Activated T-cell treated with anti-CD3 and anti-CD28 coated beads, Interleukin-2, amount 50 U/mL, for 24 hours (primary cell): ENCODE data around the gene GTF2F2.

ENCODE experiments used
- DNase-seq: peaks from one replicate; pipeline ENCODE4 v3.0.0-alpha.2; 2020
- H3K27ac Mint-ChIP-seq: 2 replicates; pipeline ENCODE4 v1.8.0; 2020; ENCODE audit warnings: mild to moderate bottlenecking, mixed read lengths
- H3K27me3 Mint-ChIP-seq: 2 replicates; pipeline ENCODE4 v1.8.0; 2020; ENCODE audit warnings: mixed read lengths
- H3K36me3 Mint-ChIP-seq: 2 replicates; pipeline ENCODE4 v1.8.0; 2020; ENCODE audit warnings: low read depth, mixed read lengths
- H3K4me1 Mint-ChIP-seq: 2 replicates; pipeline ENCODE4 v1.8.0; 2020; ENCODE audit warnings: low read depth, mixed read lengths
- H3K4me3 Mint-ChIP-seq: 2 replicates; pipeline ENCODE4 v1.8.0; 2020; ENCODE audit warnings: mild to moderate bottlenecking, moderate library complexity, mixed read lengths
- H3K9me3 Mint-ChIP-seq: 2 replicates; pipeline ENCODE4 v1.8.0; 2020; ENCODE audit warnings: mixed read lengths

GTF2F2 gene

GRCh38 chr13:45142440-45143345 is 22.4 kb downstream of the GTF2F2 start:
- DNase-seq: no peak
- H3K36me3 Mint-ChIP-seq: peaks cover 55% of the 10 kb centered on the region
- no peaks in the 10 kb centered on the region for H3K27me3 Mint-ChIP-seq
- peaks cover 23% of the 10 kb centered on the region for H3K4me1 Mint-ChIP-seq
- no peak overlapping the region for H3K4me3 Mint-ChIP-seq
- no peaks in the 10 kb centered on the region for H3K9me3 Mint-ChIP-seq
- H3K27ac Mint-ChIP-seq: no peak overlapping the region

GRCh38 chr13:45143346-45143751 is 23.0 kb downstream of the GTF2F2 start:
- Mint-ChIP-seq H3K27ac (no peak overlapping the region), H3K27me3 (no peaks in the 10 kb centered on the region), H3K4me1 (peaks cover 23% of the 10 kb centered on the region), H3K4me3 (no peak overlapping the region), H3K9me3 (no peaks in the 10 kb centered on the region), H3K36me3 (peaks cover 50% of the 10 kb centered on the region)
- no peak for DNase-seq

- no peak overlapping the region for H3K27ac Mint-ChIP-seq
- peaks cover 37% of the 10 kb centered on the region for H3K36me3 Mint-ChIP-seq
- H3K4me3 Mint-ChIP-seq: no peak overlapping the region
- H3K4me1 Mint-ChIP-seq: peaks cover 13% of the 10 kb centered on the region
- no peak for DNase-seq
- no peaks in the 10 kb centered on the region for H3K27me3 Mint-ChIP-seq
- no peaks in the 10 kb centered on the region for H3K9me3 Mint-ChIP-seq
Measured at GRCh38 chr13:45149964-45150363, 29.7 kb downstream of the GTF2F2 start.

GRCh38 chr13:45156565-45157361 is 36.5 kb downstream of the GTF2F2 start:
- H3K4me3 Mint-ChIP-seq: no peak overlapping the region
- H3K9me3 Mint-ChIP-seq: peaks cover 12% of the 10 kb centered on the region
- peaks cover 84% of the 10 kb centered on the region for H3K36me3 Mint-ChIP-seq
- no peak for DNase-seq
- H3K27ac Mint-ChIP-seq: no peak overlapping the region
- H3K4me1 Mint-ChIP-seq: peaks cover 8% of the 10 kb centered on the region
- no peaks in the 10 kb centered on the region for H3K27me3 Mint-ChIP-seq

- DNase-seq: no peak
- Mint-ChIP-seq H3K27ac (no peak overlapping the region), H3K4me1 (peaks cover 18% of the 10 kb centered on the region), H3K9me3 (peaks cover 10% of the 10 kb centered on the region), H3K36me3 (peaks cover 80% of the 10 kb centered on the region), H3K4me3 (no peak overlapping the region), H3K27me3 (no peaks in the 10 kb centered on the region)
Measured at GRCh38 chr13:45162194-45162593, 41.9 kb downstream of the GTF2F2 start.

GRCh38 chr13:45162821-45163220 is 42.5 kb downstream of the GTF2F2 start:
- Mint-ChIP-seq H3K36me3 (peaks cover 77% of the 10 kb centered on the region), H3K4me3 (no peak overlapping the region), H3K9me3 (peaks cover 8% of the 10 kb centered on the region), H3K27me3 (no peaks in the 10 kb centered on the region), H3K27ac (no peak overlapping the region), H3K4me1 (peaks cover 19% of the 10 kb centered on the region)
- no peak for DNase-seq

- DNase-seq: no peak
- Mint-ChIP-seq H3K4me1 (peaks cover 23% of the 10 kb centered on the region), H3K27me3 (no peaks in the 10 kb centered on the region), H3K9me3 (no peaks in the 10 kb centered on the region), H3K4me3 (no peak overlapping the region), H3K27ac (no peak overlapping the region), H3K36me3 (peaks cover 71% of the 10 kb centered on the region)
Measured at GRCh38 chr13:45166858-45167257, 46.5 kb downstream of the GTF2F2 start.

GRCh38 chr13:45167611-45168554 is 47.6 kb downstream of the GTF2F2 start:
- H3K9me3 Mint-ChIP-seq: no peaks in the 10 kb centered on the region
- DNase-seq: no peak
- no peak overlapping the region for H3K4me3 Mint-ChIP-seq
- H3K27me3 Mint-ChIP-seq: no peaks in the 10 kb centered on the region
- peaks cover 24% of the 10 kb centered on the region for H3K4me1 Mint-ChIP-seq
- H3K36me3 Mint-ChIP-seq: peaks cover 74% of the 10 kb centered on the region
- no peak overlapping the region for H3K27ac Mint-ChIP-seq

GRCh38 chr13:45168555-45168930 is 48.2 kb downstream of the GTF2F2 start:
- Mint-ChIP-seq H3K36me3 (peaks cover 77% of the 10 kb centered on the region), H3K27me3 (no peaks in the 10 kb centered on the region), H3K4me3 (no peak overlapping the region), H3K9me3 (no peaks in the 10 kb centered on the region), H3K4me1 (peaks cover 25% of the 10 kb centered on the region), H3K27ac (no peak overlapping the region)
- no peak for DNase-seq

- H3K4me1 Mint-ChIP-seq: peaks cover 43% of the 10 kb centered on the region
- no peaks in the 10 kb centered on the region for H3K27me3 Mint-ChIP-seq
- no peak for DNase-seq
- H3K27ac Mint-ChIP-seq: no peak overlapping the region
- no peak overlapping the region for H3K4me3 Mint-ChIP-seq
- no peaks in the 10 kb centered on the region for H3K9me3 Mint-ChIP-seq
- H3K36me3 Mint-ChIP-seq: peaks cover 69% of the 10 kb centered on the region
Measured at GRCh38 chr13:45174478-45174877, 54.2 kb downstream of the GTF2F2 start.

- no peak for DNase-seq
- Mint-ChIP-seq H3K36me3 (peaks cover 63% of the 10 kb centered on the region), H3K9me3 (no peaks in the 10 kb centered on the region), H3K4me3 (no peak overlapping the region), H3K27ac (peak overlapping the region; percentile 23), H3K27me3 (no peaks in the 10 kb centered on the region), H3K4me1 (peaks cover 36% of the 10 kb centered on the region)
Measured at GRCh38 chr13:45178349-45179162, 58.2 kb downstream of the GTF2F2 start.

- no peak overlapping the region for H3K27ac Mint-ChIP-seq
- DNase-seq: no peak
- no peaks in the 10 kb centered on the region for H3K27me3 Mint-ChIP-seq
- H3K4me3 Mint-ChIP-seq: no peak overlapping the region
- H3K9me3 Mint-ChIP-seq: no peaks in the 10 kb centered on the region
- H3K4me1 Mint-ChIP-seq: peaks cover 38% of the 10 kb centered on the region
- peaks cover 66% of the 10 kb centered on the region for H3K36me3 Mint-ChIP-seq
Measured at GRCh38 chr13:45179428-45179827, 59.1 kb downstream of the GTF2F2 start.

GRCh38 chr13:45180303-45180702 is 60.0 kb downstream of the GTF2F2 start:
- no peak overlapping the region for H3K27ac Mint-ChIP-seq
- no peaks in the 10 kb centered on the region for H3K9me3 Mint-ChIP-seq
- DNase-seq: no peak
- H3K27me3 Mint-ChIP-seq: no peaks in the 10 kb centered on the region
- no peak overlapping the region for H3K4me3 Mint-ChIP-seq
- peaks cover 68% of the 10 kb centered on the region for H3K36me3 Mint-ChIP-seq
- H3K4me1 Mint-ChIP-seq: peaks cover 40% of the 10 kb centered on the region
